Brain microvascular endothelial cell (primary cell): ENCODE measurements around the gene DAAM1.

Source experiments
- DNase-seq: peaks from one replicate; pipeline ENCODE4 v3.0.0-alpha.2; 2020
- H3K27ac ChIP-seq: fragments of 250-450 bp; sonication (Bioruptor Pico); 2 replicates; pipeline ENCODE4 v1.5.1; 2020; ENCODE audit warnings: mild to moderate bottlenecking, moderate library complexity
- H3K27me3 ChIP-seq: fragments of 250-450 bp; sonication (Bioruptor Pico); replicated peaks from 2 replicates; pipeline ENCODE4 v1.5.1; 2020; ENCODE audit warnings: mild to moderate bottlenecking
- H3K36me3 ChIP-seq: fragments of 250-450 bp; sonication (Bioruptor Pico); replicated peaks from 2 replicates; pipeline ENCODE4 v1.5.1; 2020; ENCODE audit warnings: mild to moderate bottlenecking
- H3K4me3 ChIP-seq: 2 replicates; pipeline ENCODE4 v1.5.1; 2011; ENCODE audit warnings: low read depth, mild to moderate bottlenecking, control low read depth, low read length, moderate library complexity
- in situ Hi-C: cut with HindIII; loops from 2 replicates; pipeline ENCODE4 v1.10.0; 2017; ENCODE audit warnings: low sequenced_read_pairs, low pct_ligation_motif_present
- TF ChIP-seq, protein P1 (sequence below): IDR thresholded peaks from 2 replicates; pipeline ENCODE4 v1.5.1; 2011; ENCODE audit warnings: low read depth, mild to moderate bottlenecking, moderate library complexity, low read length, control low read depth, inconsistent platforms; ENCODE audit errors: missing control alignments

The DAAM1 gene

DNA sequence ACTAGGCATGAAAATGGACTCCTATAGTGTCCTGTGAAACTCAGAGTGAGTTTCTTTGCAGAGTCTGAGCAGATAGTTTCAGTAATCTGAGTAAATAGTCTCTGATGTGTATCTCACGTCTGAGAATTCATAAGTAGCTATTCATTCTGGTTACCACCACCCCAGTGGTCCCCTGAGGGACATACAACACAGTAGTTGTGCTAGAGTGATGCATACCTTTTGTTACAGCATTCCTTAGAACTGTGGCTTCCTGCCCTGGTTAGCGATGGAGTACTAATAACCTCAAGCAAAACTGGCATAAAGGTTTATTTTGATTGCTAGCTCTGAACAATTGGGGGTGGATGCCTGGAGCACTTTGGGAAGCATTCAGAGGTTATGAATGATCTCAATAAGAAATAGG lies 114.7 kb downstream of the DAAM1 start:
- Histone ChIP-seq H3K4me3 (no peak overlapping the region), H3K27me3 (no peaks in the 10 kb centered on the region), H3K27ac (no peak overlapping the region), H3K36me3 (no peaks in the 10 kb centered on the region)
- TF ChIP-seq, protein P1, sequence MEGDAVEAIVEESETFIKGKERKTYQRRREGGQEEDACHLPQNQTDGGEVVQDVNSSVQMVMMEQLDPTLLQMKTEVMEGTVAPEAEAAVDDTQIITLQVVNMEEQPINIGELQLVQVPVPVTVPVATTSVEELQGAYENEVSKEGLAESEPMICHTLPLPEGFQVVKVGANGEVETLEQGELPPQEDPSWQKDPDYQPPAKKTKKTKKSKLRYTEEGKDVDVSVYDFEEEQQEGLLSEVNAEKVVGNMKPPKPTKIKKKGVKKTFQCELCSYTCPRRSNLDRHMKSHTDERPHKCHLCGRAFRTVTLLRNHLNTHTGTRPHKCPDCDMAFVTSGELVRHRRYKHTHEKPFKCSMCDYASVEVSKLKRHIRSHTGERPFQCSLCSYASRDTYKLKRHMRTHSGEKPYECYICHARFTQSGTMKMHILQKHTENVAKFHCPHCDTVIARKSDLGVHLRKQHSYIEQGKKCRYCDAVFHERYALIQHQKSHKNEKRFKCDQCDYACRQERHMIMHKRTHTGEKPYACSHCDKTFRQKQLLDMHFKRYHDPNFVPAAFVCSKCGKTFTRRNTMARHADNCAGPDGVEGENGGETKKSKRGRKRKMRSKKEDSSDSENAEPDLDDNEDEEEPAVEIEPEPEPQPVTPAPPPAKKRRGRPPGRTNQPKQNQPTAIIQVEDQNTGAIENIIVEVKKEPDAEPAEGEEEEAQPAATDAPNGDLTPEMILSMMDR: no peak
- in situ Hi-C loops: no loop called here
- DNase-seq: peak; percentile 60

DNA sequence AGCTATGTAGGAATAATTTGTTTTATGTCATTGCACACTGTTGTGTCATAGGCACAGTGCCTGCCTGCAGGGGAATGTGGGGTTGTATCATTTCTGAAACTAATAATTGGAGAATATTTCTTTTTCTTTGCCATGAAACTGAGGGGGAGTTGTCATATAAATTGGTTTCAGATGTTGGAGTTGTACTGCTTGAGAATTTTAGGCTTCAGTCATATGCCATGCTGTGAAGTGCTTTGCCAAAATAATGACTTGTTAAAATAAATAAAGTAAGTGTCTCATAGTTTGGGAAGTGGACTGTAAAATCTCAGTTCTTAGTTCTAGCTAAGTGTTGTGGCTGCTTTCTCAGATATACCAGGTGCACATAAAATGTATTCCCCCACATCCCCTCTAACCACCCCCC lies 116.8 kb downstream of the DAAM1 start:
- H3K27me3 ChIP-seq: no peaks in the 10 kb centered on the region
- in situ Hi-C loops: no loop called here
- no peak for DNase-seq

DNA sequence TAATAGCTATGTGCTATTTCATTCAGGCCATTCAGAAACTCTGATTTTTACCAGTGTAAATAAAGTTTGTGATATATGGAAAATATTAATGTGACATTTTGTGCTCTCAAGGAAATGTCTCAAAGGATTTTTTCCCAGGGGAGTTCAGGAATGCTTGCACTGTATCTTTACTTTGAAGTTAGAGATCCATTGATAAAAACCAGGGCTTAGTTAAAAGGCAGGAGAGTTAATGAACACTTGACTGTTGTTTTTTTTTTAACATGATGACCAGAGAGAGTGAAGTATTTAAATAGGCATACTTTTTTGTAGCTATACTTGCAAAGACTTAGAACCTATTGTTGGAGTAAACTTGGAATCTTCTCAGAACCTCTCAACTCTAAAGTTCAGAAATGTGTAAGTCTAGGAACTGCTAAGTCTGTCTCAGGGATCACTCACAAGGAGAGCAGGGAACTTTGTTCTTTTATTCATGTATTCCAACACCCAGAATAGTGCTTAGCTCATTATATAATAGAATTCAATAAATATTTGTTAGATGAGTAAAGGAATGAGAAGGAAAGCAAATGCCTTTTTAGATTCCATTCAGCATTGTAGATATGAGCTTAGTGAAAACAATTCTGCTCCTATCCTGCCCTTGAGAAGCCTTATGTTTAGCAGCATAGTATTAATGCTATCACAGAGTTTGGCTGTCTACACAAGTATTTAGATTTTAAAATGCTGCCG lies 117.5 kb downstream of the DAAM1 start:
- in situ Hi-C loops: no loop called here
- no peak for DNase-seq
- Histone ChIP-seq H3K4me3 (no peak overlapping the region), H3K27ac (peak overlapping the region; percentile 72), H3K27me3 (no peaks in the 10 kb centered on the region), H3K36me3 (no peaks in the 10 kb centered on the region)
- TF ChIP-seq, protein P1: no peak

More for the DNA sequence above, 116.8 kb downstream of the DAAM1 start:
- Histone ChIP-seq H3K4me3 (no peak overlapping the region), H3K27ac (no peak overlapping the region), H3K36me3 (no peaks in the 10 kb centered on the region)
- TF ChIP-seq, protein P1: no peak

DNA sequence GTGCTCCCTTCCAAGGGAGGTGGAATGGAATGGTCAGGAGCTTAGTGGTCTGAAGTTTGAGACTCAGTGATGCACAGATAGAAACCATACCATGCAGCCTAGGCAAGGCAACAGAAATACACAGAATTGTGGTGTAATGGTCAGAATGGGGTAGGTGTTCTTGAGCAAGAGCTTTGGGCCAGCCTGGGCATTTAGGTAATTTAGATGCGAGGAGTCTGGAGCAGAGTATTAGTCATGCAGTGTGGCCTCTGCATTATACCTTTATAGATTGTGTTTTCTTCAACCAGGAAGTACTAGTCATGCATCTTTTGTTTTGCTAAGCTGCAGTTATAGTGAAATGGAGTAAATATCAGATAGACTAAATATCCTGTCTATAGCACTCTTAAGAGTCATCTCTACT lies 118.3 kb downstream of the DAAM1 start:
- Histone ChIP-seq H3K27me3 (no peaks in the 10 kb centered on the region), H3K36me3 (no peaks in the 10 kb centered on the region), H3K4me3 (no peak overlapping the region), H3K27ac (peak overlapping the region; percentile 72)
- in situ Hi-C loops: no loop called here
- DNase-seq: peak; percentile 66
- TF ChIP-seq, protein P1: no peak

DNA sequence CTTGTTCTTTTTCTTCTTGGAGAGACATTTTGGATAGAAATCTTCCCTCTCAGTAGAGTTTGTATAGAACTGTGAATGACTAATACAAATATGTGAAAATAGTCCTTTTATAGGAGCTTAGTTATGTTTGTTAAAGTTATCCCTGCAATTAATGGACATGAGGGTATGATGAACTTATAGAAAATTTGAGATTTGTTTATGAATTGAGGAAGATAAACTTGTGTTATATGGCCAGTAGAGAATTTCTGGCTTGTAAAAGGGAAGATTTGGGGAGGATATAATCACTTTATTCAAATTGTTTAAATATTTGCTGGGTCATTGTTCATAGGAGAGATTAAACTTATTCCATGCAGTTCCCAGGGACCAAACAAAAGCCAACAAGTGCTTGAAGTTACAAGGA lies 119.6 kb downstream of the DAAM1 start:
- Histone ChIP-seq H3K27me3 (no peaks in the 10 kb centered on the region), H3K4me3 (no peak overlapping the region), H3K27ac (no peak overlapping the region), H3K36me3 (no peaks in the 10 kb centered on the region)
- TF ChIP-seq, protein P1: no peak
- no peak for DNase-seq
- in situ Hi-C loops: no loop called here

- no peak for DNase-seq
- Histone ChIP-seq H3K36me3 (no peaks in the 10 kb centered on the region), H3K4me3 (no peak overlapping the region), H3K27me3 (no peaks in the 10 kb centered on the region), H3K27ac (no peak overlapping the region)
- TF ChIP-seq, protein P1: no peak
- in situ Hi-C loops: no loop called here
Observed at GRCh38 chr14:59308673-59309072, 120.2 kb downstream of the DAAM1 start.
